GM23248 (cell line): ENCODE measurements around the gene TUBG1. TPM values are rescaled to one million over a fixed set of nuclear protein-coding genes. Genes with fewer than 3 reads are reported as not detected.

ENCODE experiments used
- DNase-seq: peaks from one replicate; pipeline ENCODE4 v3.0.0-alpha.2; 2015
- H2AFZ ChIP-seq: fragments of 200-600 bp; sonication (generic); 2 replicates; pipeline ENCODE4 v1.6.1; 2016; ENCODE audit warnings: antibody characterized with exemption
- H3F3A ChIP-seq: fragments of 200-600 bp; sonication (generic); 2 replicates; pipeline ENCODE4 v1.6.1; 2016; ENCODE audit warnings: mild to moderate bottlenecking, antibody characterized with exemption, mixed run types; ENCODE audit not compliant: insufficient read depth
- H3K27ac ChIP-seq: fragments of 200-600 bp; sonication (generic); 2 replicates; pipeline ENCODE4 v1.5.1; 2016; ENCODE audit warnings: mild to moderate bottlenecking
- H3K27me3 ChIP-seq: fragments of 200-600 bp; sonication (generic); replicated peaks from 2 replicates; pipeline ENCODE4 v1.6.1; 2016; ENCODE audit warnings: mild to moderate bottlenecking; ENCODE audit not compliant: insufficient read depth
- H3K36me3 ChIP-seq: fragments of 200-600 bp; sonication (generic); 2 replicates; pipeline ENCODE4 v1.6.1; 2016; ENCODE audit warnings: low read depth, mild to moderate bottlenecking
- H3K4me1 ChIP-seq: fragments of 200-600 bp; sonication (generic); 2 replicates; pipeline ENCODE4 v1.6.1; 2016; ENCODE audit warnings: mild to moderate bottlenecking; ENCODE audit not compliant: insufficient read depth
- H3K4me2 ChIP-seq: fragments of 200-600 bp; sonication (generic); one replicate; pipeline ENCODE4 v1.6.1; 2016; ENCODE audit warnings: mild to moderate bottlenecking; ENCODE audit not compliant: unreplicated experiment
- H3K4me3 ChIP-seq: fragments of 200-600 bp; sonication (generic); 2 replicates; pipeline ENCODE4 v1.5.1; 2016; ENCODE audit warnings: mild to moderate bottlenecking
- H3K79me2 ChIP-seq: fragments of 200-600 bp; sonication (generic); 2 replicates; pipeline ENCODE4 v1.6.1; 2016; ENCODE audit warnings: mild to moderate bottlenecking; ENCODE audit not compliant: insufficient read depth
- H3K9ac ChIP-seq: fragments of 200-600 bp; sonication (generic); 2 replicates; pipeline ENCODE4 v1.6.1; 2016; ENCODE audit warnings: mild to moderate bottlenecking
- H3K9me2 ChIP-seq: fragments of 200-600 bp; sonication (generic); 2 replicates; pipeline ENCODE4 v1.6.1; 2016; ENCODE audit warnings: mixed run types, mild to moderate bottlenecking, moderate library complexity; ENCODE audit not compliant: insufficient read depth
- H3K9me3 ChIP-seq: fragments of 200-600 bp; sonication (generic); one replicate; pipeline ENCODE4 v1.6.1; 2017; ENCODE audit warnings: low read depth
- H4K20me1 ChIP-seq: fragments of 200-600 bp; sonication (generic); 2 replicates; pipeline ENCODE4 v1.6.0; 2016; ENCODE audit not compliant: insufficient read depth
- EZH2 ChIP-seq: fragments of 200-600 bp; sonication (generic); IDR thresholded peaks from 2 replicates; pipeline ENCODE4 v1.6.1; 2018; ENCODE audit warnings: antibody characterized with exemption, mild to moderate bottlenecking; ENCODE audit not compliant: insufficient read depth, poor library complexity, severe bottlenecking
- EZH2phosphoT487 ChIP-seq: fragments of 200-600 bp; sonication (generic); IDR thresholded peaks from 2 replicates; pipeline ENCODE4 v1.6.1; 2018; ENCODE audit warnings: antibody characterized with exemption, moderate library complexity, mild to moderate bottlenecking, low read depth; ENCODE audit not compliant: insufficient read depth
- WGBS, 2 experiments: methylation state at CpG; one replicate each; pipeline ENCODE4 v1.1.6; 2015 to 2017; ENCODE audit warnings: low lambda C conversion rate in 2 of 2, low coverage in 1 of 2; ENCODE audit errors: missing lambda C conversion rate in 2 of 2; 5-methylcytosine and 5-hydroxymethylcytosine counted together
- in situ Hi-C: fragments of 300-500 bp; cut with MboI; formaldehyde crosslinking; loops from 2 replicates; pipeline ENCODE4 v1.15.0; 2020
- polyA plus RNA-seq: library from polyadenylated mRNA; unstranded; fragments of >200 nt; fragmentation: Nextera tagmentation; extraction: Ambion mirVana; gene quantifications from 2 replicates; pipeline ENCODE4 v1.2.1, GENCODE V29; 2016
- total RNA-seq: library from RNA; depleted of rRNA; stranded (reverse); fragments of >200 nt; shearing (Covaris generic); gene quantifications from 2 replicates; pipeline ENCODE4 v1.2.3, GENCODE V29; 2014

Gene TUBG1
- total and polyA plus RNA-seq, 2 experiments from 2014 or later = 53.0 to 95.3 TPM

GRCh38 chr17:42639525-42640113, 30.1 kb downstream of the TUBG1 start:
- Histone ChIP-seq H3K27me3 (no peaks in the 10 kb centered on the region), H3K79me2 (no peaks in the 10 kb centered on the region), H3K9me2 (no peaks in the 10 kb centered on the region), H3K36me3 (no peaks in the 10 kb centered on the region), H3K4me2 (no peak overlapping the region), H3F3A (no peaks in the 10 kb centered on the region), H3K9me3 (no peaks in the 10 kb centered on the region), H3K27ac (no peak overlapping the region), H2AFZ (no peak overlapping the region), H3K4me3 (no peak overlapping the region), H4K20me1 (no peaks in the 10 kb centered on the region), H3K4me1 (no peaks in the 10 kb centered on the region), H3K9ac (no peak overlapping the region)
- in situ Hi-C loops = no loop called here
- no peak for DNase-seq
- 64 to 66% methylated on average over 6 of the region's 7 CpGs for WGBS, 2 experiments
- no peak for TF ChIP-seq EZH2
- no peak for TF ChIP-seq EZH2phosphoT487

- Histone ChIP-seq H4K20me1 (no peaks in the 10 kb centered on the region), H3K4me2 (no peak overlapping the region), H2AFZ (no peak overlapping the region), H3K79me2 (no peaks in the 10 kb centered on the region), H3K27me3 (no peaks in the 10 kb centered on the region), H3F3A (no peaks in the 10 kb centered on the region), H3K36me3 (no peaks in the 10 kb centered on the region), H3K9ac (no peak overlapping the region), H3K9me2 (no peaks in the 10 kb centered on the region), H3K27ac (no peak overlapping the region), H3K4me3 (no peak overlapping the region), H3K4me1 (no peaks in the 10 kb centered on the region), H3K9me3 (no peaks in the 10 kb centered on the region)
- no peak for DNase-seq
- TF ChIP-seq EZH2 = no peak
- TF ChIP-seq EZH2phosphoT487 = no peak
- in situ Hi-C loops = no loop called here
- 71 to 74% methylated on average over 4 of the region's 4 CpGs for WGBS, 2 experiments
These were observed 30.6 kb downstream of the TUBG1 start for GRCh38 chr17:42640121-42640520.

GRCh38 chr17:42642336-42642735, 32.9 kb downstream of the TUBG1 start:
- Histone ChIP-seq H3K27me3 (no peaks in the 10 kb centered on the region), H3K9me3 (no peaks in the 10 kb centered on the region), H3K36me3 (no peaks in the 10 kb centered on the region), H3K27ac (no peak overlapping the region), H2AFZ (no peak overlapping the region), H3K4me3 (no peak overlapping the region), H3K79me2 (no peaks in the 10 kb centered on the region), H3K9me2 (no peaks in the 10 kb centered on the region), H3F3A (no peaks in the 10 kb centered on the region), H4K20me1 (no peaks in the 10 kb centered on the region), H3K4me2 (no peak overlapping the region), H3K4me1 (no peaks in the 10 kb centered on the region), H3K9ac (no peak overlapping the region)
- in situ Hi-C loops = no loop called here
- 30 to 31% methylated on average over 2 of the region's 2 CpGs for WGBS, 2 experiments
- TF ChIP-seq EZH2phosphoT487 = no peak
- DNase-seq = no peak

DNA sequence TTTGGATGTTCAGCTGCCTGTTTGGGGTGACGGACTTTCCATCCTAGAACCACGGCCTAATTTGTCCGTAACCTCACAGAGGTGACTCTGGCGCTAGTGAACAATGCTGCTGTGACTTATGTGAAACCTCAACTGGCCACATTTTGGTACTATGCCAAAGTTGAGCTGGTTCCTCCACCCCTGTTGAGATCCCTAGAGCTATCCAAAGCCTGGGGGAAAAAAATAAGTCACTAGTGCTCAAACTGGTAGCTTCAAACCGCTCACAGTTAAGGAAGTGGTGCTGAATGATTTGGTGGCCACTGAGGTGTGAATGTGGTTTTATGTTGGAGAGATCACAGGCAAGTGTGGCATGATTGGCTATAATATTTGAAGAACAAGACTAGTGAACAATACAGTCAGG, 38.3 kb downstream of the TUBG1 start:
- Histone ChIP-seq H3K4me3 (no peak overlapping the region), H3K9me2 (no peaks in the 10 kb centered on the region), H3K9me3 (no peaks in the 10 kb centered on the region), H3K4me2 (no peak overlapping the region), H3K27me3 (no peaks in the 10 kb centered on the region), H3K36me3 (no peaks in the 10 kb centered on the region), H3K27ac (no peak overlapping the region), H3K4me1 (no peaks in the 10 kb centered on the region), H4K20me1 (no peaks in the 10 kb centered on the region), H3K79me2 (no peaks in the 10 kb centered on the region), H3K9ac (no peak overlapping the region), H3F3A (no peaks in the 10 kb centered on the region), H2AFZ (no peak overlapping the region)
- in situ Hi-C loops = no loop called here
- TF ChIP-seq EZH2 (no peak), EZH2phosphoT487 (no peak)
- WGBS, 2 experiments = 92% methylated on average over 5 of the region's 5 CpGs
- DNase-seq = no peak

DNA sequence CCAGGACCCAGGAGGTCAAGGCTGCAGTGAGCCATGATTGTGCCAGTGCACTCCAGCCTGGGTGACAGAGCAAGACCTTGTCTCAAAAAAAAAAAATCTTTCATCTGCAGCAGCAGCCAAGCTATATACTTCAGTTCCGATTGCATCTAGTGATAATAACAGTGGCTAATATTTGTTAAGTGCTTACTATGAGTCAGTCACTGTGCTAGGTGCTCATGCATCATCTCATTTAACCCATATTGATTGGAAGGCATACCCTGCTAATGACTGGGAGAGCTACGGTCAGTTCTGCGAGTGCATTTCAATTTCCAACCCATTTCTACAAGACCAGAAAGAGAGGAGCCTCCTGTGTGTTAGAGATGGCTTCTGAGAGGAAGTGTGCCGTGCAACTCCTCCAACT, 41.9 kb downstream of the TUBG1 start:
- no peak for DNase-seq
- H3K4me3 ChIP-seq = no peak overlapping the region
- no peak overlapping the region for H3K9ac ChIP-seq
- H3K9me3 ChIP-seq = no peaks in the 10 kb centered on the region
- no peak overlapping the region for H3K27ac ChIP-seq
- H4K20me1 ChIP-seq = no peaks in the 10 kb centered on the region
- TF ChIP-seq EZH2 (no peak), EZH2phosphoT487 (no peak)
- no peaks in the 10 kb centered on the region for H3K79me2 ChIP-seq
- no peak overlapping the region for H2AFZ ChIP-seq
- H3K4me2 ChIP-seq = no peak overlapping the region
- no peaks in the 10 kb centered on the region for H3K9me2 ChIP-seq
- H3K27me3 ChIP-seq = no peaks in the 10 kb centered on the region
- 84 to 86% methylated on average over 4 of the region's 4 CpGs for WGBS, 2 experiments
- H3K4me1 ChIP-seq = peaks cover 9% of the 10 kb centered on the region
- peaks cover 24% of the 10 kb centered on the region; the same call in 1 of the 2 replicates for H3F3A ChIP-seq
- H3K36me3 ChIP-seq = no peaks in the 10 kb centered on the region
- in situ Hi-C loops = no loop called here
